DMS 273 (cell line): ENCODE measurements around the gene TCTN3.
A peak's percentile ranks its signal among the peaks of the same experiment; 100 is the strongest.
"Not testable (repeated sequence)": the region's sequence is repeated elsewhere in the genome, so short reads cannot be mapped to it uniquely, and the experiment has no call there.

Source experiments
- DNase-seq: peaks from one replicate; lab custom pipeline; 2025; ENCODE audit not compliant: unreplicated experiment; lab: John Stamatoyannopoulos, UW

The TCTN3 gene

GRCh38 chr10:95688648-95689047 is 5.1 kb downstream of the TCTN3 start:
- no peak for DNase-seq

DNA sequence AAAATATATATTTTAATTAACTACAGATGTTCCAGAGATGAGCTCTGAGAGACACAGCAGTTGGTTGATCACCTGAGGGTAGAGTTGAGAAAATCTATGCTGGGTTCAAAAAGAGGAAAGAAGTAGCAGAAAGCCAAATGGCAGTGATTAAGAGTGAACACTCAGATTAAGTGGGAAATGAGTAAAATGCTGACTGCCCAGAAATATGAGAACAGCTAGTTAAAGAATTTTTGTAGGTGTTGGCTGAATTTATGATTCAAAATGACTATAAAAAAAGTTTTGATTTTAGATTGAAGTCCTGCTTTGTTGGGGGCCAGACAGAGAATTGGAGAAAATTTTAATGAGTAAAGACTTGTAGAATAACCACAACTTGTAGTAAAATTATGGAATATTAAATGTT is 9.8 kb downstream of the TCTN3 start:
- no peak for DNase-seq

DNA sequence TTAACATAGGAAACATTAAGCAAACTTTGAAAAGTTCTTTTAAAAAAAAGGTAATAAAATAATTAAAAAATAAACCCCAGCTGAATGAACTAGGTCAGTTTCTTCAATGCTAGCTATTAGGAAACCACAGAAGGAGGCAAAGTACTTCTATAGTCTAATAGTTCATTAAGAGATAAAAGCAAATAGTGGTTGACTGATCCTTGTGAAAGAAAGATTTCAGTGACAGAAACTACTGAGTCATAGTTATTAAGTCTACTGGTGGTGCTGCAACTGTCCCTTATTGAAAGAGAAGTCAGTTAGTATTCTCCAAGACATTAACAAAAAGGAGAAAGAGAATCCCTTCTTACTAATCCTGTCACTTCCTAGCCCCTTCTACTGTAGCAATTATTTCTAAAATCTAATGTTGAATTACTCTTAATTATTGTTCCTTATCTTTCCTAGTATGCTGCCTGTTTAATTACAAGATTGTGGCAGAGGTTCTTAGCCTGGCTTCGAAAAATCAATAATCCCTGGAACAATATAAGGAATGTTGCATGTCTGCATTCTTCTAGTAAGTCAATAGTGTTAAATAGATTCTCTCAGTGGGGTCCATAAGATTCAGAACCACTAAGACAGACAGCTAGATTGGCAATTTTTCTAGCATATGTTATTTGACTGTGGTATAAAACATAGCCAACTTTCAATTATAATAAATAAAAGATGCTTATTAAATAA is 18.2 kb downstream of the TCTN3 start:
- no peak for DNase-seq

DNA sequence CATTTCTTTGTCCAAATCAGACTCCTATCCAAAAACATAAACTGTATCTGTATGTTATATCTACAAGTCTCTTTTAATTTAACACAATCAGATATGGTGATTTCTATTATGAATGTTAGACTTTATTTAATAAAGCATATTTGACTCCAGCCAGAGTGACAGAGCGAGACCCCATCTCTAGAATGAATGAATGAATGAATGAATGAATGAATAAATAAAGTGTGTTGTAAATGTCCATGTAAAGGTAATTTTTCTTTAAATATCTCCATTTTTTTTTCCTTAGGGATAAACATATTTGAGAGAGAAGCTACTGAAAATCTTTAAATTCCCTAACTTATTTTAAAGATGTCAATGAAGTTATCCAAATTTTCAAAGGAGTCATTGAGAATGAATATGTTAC is 19.1 kb downstream of the TCTN3 start:
- DNase-seq, result no peak

DNA sequence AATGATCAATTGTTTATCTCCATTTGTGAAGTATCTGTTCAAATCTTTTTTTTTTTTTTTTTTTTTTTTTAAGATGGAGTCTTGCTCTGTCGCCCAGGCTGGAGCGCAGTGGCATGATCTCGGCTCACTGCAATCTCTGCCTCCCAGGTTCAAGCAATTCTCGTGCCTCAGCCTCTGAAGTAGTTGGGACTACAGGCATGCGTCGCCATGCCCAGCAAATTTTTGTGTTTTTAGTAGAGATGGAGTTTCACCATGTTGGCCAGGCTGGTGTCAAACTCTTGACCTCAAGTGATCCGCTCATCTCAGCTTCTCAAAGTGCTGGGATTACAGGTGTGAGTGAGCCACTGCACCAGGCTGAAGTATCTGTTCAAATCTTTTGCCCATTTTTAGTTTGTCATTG is 21.1 kb downstream of the TCTN3 start:
- not testable (repeated sequence) for DNase-seq

- peak; percentile 23 for DNase-seq
Observed at GRCh38 chr10:95664543-95664942, 29.2 kb downstream of the TCTN3 start.

GRCh38 chr10:95663496-95663895 is 30.2 kb downstream of the TCTN3 start:
- DNase-seq, result no peak

DNA sequence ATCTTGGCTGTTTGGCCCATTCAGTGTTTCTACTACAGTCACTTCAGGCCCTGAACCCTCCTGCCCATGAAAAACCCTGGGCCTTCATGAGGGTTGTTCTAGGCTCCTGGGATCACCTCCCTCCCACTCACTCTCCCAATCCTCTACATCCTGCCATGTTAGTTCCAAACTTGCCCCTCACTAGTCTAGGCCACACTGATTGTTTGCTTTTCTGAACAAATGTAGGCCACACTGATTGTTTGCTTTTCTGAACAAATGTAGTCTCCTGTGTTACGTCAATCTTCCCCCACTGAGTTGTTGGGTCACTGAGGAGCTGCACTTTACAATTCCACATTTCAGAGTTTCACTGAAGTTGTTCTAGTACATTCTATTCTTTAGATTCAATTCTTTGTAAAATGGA is 31.9 kb downstream of the TCTN3 start:
- DNase-seq, result no peak

- no peak for DNase-seq
Observed at GRCh38 chr10:95660283-95660682, 33.4 kb downstream of the TCTN3 start.

DNA sequence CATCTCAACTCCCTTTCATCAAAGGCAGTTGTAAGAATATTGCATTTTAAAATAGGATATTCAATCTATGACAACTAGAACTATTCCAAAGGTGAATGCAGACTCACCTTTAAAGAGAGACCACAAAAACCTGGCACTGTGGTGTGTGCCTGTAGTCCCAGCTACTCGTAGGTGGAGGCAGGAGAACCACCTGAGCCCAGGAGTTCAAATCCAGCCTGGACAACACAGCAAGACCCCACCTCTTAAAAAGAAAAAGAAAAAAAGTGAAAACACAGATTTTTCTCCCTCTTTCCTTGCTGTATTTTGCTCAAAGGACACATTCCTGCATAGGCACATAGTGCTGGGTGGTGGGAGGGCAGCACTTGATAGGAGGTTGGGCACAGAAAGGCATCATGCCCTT is 36.5 kb downstream of the TCTN3 start:
- DNase-seq, result no peak

DNA sequence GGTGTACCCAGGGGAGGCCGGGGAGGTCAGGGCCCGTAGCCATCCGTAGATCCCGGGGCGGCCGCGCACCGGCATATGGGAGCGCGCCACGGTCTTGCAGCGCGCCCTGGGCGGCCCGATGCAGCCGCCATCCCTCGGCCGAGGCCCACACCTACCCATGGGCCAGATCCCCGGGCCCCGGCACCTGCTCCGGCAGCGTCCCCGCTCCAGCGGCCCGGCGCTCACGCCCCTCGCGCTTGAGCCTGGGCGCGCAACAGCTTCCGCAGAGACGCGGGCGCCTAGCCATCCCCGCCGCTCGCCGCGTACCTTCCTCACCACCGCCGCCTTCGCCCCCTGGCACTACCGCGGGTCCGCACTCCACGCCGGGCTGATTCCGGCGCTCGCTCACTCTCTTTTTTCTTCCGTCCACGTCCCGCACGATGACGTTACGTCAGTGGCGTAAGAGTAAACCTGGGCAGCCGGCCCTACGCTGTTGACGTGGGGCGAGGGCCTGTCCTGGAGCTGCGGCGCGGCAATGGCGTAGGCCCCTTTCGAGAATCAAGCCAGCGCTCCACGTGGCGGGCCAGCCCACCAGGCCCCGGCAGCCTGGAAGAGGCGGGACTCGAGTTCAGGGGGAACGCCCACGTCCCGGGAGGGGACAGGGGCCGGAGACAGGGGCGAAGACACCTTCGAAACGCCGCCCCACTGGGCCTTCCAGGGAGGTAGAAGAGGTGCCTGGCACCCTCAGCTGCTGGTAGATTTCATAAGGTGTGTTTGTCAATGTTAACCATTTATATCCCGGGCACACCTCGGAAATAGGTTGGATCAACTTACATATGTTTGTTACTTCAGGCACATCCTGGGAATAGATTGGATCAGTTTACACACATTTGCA is 37.2 kb downstream of the TCTN3 start, which contains the start of gene ALDH18A1:
Gene ALDH18A1 (minus strand): TSS at position 421 of the 874 bp plus-strand sequence. CDS start 3,334 bp downstream, outside the sequence.
- peak; percentile 92 for DNase-seq

GRCh38 chr10:95655571-95656290 is 38.0 kb downstream of the TCTN3 start:
- DNase-seq, result peak; percentile 57

DNA sequence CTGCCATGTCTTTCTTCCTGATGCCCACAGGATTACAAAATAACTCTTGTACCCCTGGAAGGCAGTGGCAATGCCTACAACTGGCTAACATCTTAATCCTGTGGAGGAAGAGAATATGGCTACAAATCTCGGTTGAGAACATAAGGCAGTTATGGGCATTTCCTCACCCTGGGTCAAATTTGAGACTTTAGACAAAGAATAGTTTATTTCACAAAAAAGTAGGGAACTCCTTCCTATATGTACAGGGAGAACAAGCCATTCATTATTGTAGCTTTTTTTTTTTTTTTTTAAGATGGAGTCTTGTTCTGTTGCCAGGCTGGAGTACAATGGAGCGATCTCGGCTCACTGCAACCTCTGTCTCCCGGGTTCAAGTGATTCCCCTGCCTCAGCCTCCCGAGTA is 39.8 kb downstream of the TCTN3 start:
- DNase-seq, result no peak

GRCh38 chr10:95651346-95652060 is 42.2 kb downstream of the TCTN3 start:
- DNase-seq, result no peak

- no peak for DNase-seq
Observed at GRCh38 chr10:95650232-95650631, 43.5 kb downstream of the TCTN3 start.

DNA sequence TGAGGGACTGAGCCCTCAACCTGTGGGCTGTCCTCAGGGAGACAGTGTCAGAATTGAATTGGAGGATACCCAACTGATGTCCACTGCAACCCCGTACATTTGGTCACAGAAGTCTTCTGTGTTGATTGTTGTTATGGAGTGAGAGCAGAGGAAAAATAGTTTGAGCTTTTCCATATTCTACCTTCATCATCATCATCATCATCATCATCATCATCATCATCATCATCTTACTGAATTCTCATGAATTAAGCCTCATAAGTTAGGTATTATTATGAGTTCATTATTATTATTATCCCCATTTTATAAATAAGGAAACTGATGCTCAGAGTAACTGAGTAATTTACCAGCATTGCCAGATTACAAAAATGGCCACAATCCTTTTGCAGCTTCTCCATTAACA is 45.6 kb downstream of the TCTN3 start:
- no peak for DNase-seq

GRCh38 chr10:95646160-95646559 is 47.6 kb downstream of the TCTN3 start:
- DNase-seq, result no peak

- DNase-seq, result no peak
Observed at GRCh38 chr10:95644901-95645300, 48.8 kb downstream of the TCTN3 start.

GRCh38 chr10:95640891-95641315 is 52.8 kb downstream of the TCTN3 start:
- no peak for DNase-seq

- no peak for DNase-seq
Observed at GRCh38 chr10:95637911-95638310, 55.8 kb downstream of the TCTN3 start.

DNA sequence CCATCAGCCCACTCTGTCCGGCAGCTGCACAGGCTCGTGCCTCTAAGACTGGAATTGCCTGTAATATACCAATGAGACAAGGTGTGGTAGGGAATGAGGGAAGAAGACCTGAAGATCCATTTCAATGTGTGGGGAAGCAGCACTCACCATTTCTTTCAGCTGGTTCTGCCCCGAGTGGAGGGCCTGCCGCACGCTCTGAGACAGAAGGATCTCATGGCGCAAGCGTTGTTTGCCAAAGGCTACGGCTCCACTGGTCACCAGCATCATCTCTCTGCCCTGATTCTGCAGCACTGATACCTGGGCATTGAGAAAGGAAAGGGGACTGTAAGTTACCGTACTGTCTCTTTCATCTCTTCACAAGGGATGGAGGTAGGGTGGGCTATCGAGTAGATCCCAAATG is 56.6 kb downstream of the TCTN3 start:
- DNase-seq, result no peak
